HFFc6 (cell line): Measurements from ENCODE around the gene PLD1. TPM values are rescaled to one million over a fixed set of nuclear protein-coding genes. Genes with fewer than 3 reads are reported as not detected.

Experiments
- DNase-seq: peaks from one replicate; pipeline ENCODE4 v3.0.0-alpha.2; 2018
- H3K27ac Mint-ChIP-seq: 2 replicates; pipeline ENCODE4 v1.8.0; 2020; ENCODE audit warnings: mild to moderate bottlenecking, mixed read lengths
- H3K27me3 Mint-ChIP-seq: 2 replicates; pipeline ENCODE4 v1.8.0; 2021; ENCODE audit warnings: mild to moderate bottlenecking, moderate library complexity, mixed read lengths; ENCODE audit not compliant: insufficient read depth
- H3K36me3 Mint-ChIP-seq: 2 replicates; pipeline ENCODE4 v1.8.0; 2021; ENCODE audit warnings: low read depth, mixed read lengths
- H3K4me1 Mint-ChIP-seq: 2 replicates; pipeline ENCODE4 v1.8.0; 2020; ENCODE audit warnings: low read depth, mixed read lengths
- H3K4me3 Mint-ChIP-seq: 2 replicates; pipeline ENCODE4 v1.8.0; 2020; ENCODE audit warnings: mild to moderate bottlenecking, moderate library complexity, mixed read lengths
- H3K9me3 Mint-ChIP-seq: 2 replicates; pipeline ENCODE4 v1.8.0; 2020; ENCODE audit warnings: mild to moderate bottlenecking, mixed read lengths
- CTCF ChIP-seq: fragments of 200-600 bp; sonication (generic); IDR thresholded peaks from 2 replicates; pipeline ENCODE4 v1.5.0; 2021; ENCODE audit warnings: antibody characterized with exemption, mild to moderate bottlenecking
- total RNA-seq, 6 experiments: library from RNA; stranded (reverse); fragmentation: NEBNext Ultra II Directional; extraction: Animal tissue kit (Norgen Biotek cat#: 25700); gene quantifications; 2 replicates in 1 of 6; 3 replicates in 5 of 6; pipeline ENCODE4 v1.2.3, GENCODE V29; 2021

The PLD1 gene
- total RNA-seq, 6 experiments from 2014 or later, result 4.1 to 6.0 (median 5.3) TPM

GRCh38 chr3:171804618-171805389, 5.5 kb downstream of the PLD1 start:
- Mint-ChIP-seq H3K4me3 (peak overlapping the region; percentile 33; the same call in 1 of the 2 replicates), H3K4me1 (peaks cover 64% of the 10 kb centered on the region), H3K36me3 (no peaks in the 10 kb centered on the region), H3K27me3 (no peaks in the 10 kb centered on the region), H3K9me3 (no peaks in the 10 kb centered on the region), H3K27ac (peak overlapping the region; percentile 76)
- DNase-seq, result no peak
- TF ChIP-seq CTCF, result no peak

- DNase-seq, result no peak
- Mint-ChIP-seq H3K9me3 (no peaks in the 10 kb centered on the region), H3K4me3 (no peak overlapping the region), H3K27me3 (no peaks in the 10 kb centered on the region), H3K4me1 (peaks cover 60% of the 10 kb centered on the region), H3K27ac (no peak overlapping the region), H3K36me3 (no peaks in the 10 kb centered on the region)
- TF ChIP-seq CTCF, result no peak
Measured at GRCh38 chr3:171803044-171803443, 7.2 kb downstream of the PLD1 start.

GRCh38 chr3:171802590-171802956, 7.7 kb downstream of the PLD1 start:
- H3K27me3 Mint-ChIP-seq, result no peaks in the 10 kb centered on the region
- no peaks in the 10 kb centered on the region for H3K36me3 Mint-ChIP-seq
- peak overlapping the region; percentile 51; the same call in 1 of the 2 replicates for H3K27ac Mint-ChIP-seq
- no peak for DNase-seq
- H3K9me3 Mint-ChIP-seq, result no peaks in the 10 kb centered on the region
- H3K4me3 Mint-ChIP-seq, result no peak overlapping the region
- no peak for TF ChIP-seq CTCF
- H3K4me1 Mint-ChIP-seq, result peaks cover 56% of the 10 kb centered on the region

GRCh38 chr3:171801738-171802589, 8.3 kb downstream of the PLD1 start:
- Mint-ChIP-seq H3K36me3 (no peaks in the 10 kb centered on the region), H3K27me3 (no peaks in the 10 kb centered on the region), H3K27ac (peak overlapping the region; percentile 77), H3K4me1 (peaks cover 53% of the 10 kb centered on the region), H3K4me3 (peak overlapping the region; percentile 35), H3K9me3 (no peaks in the 10 kb centered on the region)
- TF ChIP-seq CTCF, result no peak
- DNase-seq, result peak; percentile 78

GRCh38 chr3:171799501-171799900, 10.8 kb downstream of the PLD1 start:
- no peak overlapping the region for H3K4me3 Mint-ChIP-seq
- no peaks in the 10 kb centered on the region for H3K27me3 Mint-ChIP-seq
- peaks cover 36% of the 10 kb centered on the region for H3K4me1 Mint-ChIP-seq
- H3K9me3 Mint-ChIP-seq, result no peaks in the 10 kb centered on the region
- TF ChIP-seq CTCF, result no peak
- no peak for DNase-seq
- no peak overlapping the region for H3K27ac Mint-ChIP-seq
- H3K36me3 Mint-ChIP-seq, result no peaks in the 10 kb centered on the region
